GM12873 (cell line): ENCODE measurements around the gene TP53I3.

Source experiments
- TF ChIP-seq, protein P1 (sequence below): IDR thresholded peaks from 2 replicates; pipeline ENCODE4 v1.5.1; 2012; ENCODE audit warnings: low read depth, mild to moderate bottlenecking, moderate library complexity, low read length, control low read depth; ENCODE audit not compliant: insufficient read depth; ENCODE audit errors: missing control alignments

The TP53I3 gene

DNA sequence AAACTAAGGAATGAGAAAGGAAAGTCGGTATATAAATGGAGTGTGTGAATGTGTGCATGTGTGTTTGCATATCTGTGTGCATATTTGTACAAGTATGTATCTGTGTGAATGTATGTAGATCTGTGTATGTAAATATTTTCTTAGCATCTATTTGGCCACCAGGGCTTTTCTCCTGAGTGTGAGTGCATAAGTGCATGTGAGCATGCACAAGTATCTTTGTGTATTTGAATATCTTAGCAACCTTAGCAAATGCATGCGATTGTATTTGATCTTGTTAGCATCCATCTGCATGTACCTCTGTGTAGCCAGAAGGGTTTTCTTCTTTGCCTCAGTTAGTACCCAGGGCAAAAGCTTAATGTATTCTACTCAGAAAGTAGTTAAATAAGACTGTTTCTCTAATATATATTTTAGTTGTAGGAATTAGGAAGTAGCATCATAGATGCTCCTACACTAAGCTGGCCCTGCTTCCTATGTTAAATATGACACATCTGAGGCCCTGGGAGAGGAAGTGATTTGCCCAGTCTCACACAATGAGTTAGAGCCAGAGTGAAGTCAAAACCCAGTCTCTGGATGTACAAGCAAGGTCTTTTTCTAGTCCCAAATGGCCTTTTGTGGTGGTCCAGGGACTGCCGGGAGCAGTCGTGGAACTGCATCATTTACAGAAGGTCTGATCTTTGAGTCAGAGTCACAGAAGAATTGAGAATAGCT, 25.9 kb downstream of the TP53I3 start:
- TF ChIP-seq, protein P1, sequence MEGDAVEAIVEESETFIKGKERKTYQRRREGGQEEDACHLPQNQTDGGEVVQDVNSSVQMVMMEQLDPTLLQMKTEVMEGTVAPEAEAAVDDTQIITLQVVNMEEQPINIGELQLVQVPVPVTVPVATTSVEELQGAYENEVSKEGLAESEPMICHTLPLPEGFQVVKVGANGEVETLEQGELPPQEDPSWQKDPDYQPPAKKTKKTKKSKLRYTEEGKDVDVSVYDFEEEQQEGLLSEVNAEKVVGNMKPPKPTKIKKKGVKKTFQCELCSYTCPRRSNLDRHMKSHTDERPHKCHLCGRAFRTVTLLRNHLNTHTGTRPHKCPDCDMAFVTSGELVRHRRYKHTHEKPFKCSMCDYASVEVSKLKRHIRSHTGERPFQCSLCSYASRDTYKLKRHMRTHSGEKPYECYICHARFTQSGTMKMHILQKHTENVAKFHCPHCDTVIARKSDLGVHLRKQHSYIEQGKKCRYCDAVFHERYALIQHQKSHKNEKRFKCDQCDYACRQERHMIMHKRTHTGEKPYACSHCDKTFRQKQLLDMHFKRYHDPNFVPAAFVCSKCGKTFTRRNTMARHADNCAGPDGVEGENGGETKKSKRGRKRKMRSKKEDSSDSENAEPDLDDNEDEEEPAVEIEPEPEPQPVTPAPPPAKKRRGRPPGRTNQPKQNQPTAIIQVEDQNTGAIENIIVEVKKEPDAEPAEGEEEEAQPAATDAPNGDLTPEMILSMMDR, result no peak

GRCh38 chr2:24055750-24056149, 28.9 kb downstream of the TP53I3 start:
- TF ChIP-seq, protein P1, result no peak

GRCh38 chr2:24054366-24055010, 30.1 kb downstream of the TP53I3 start:
- TF ChIP-seq, protein P1, result no peak

- TF ChIP-seq, protein P1, result no peak
Observed at GRCh38 chr2:24052951-24053350, 31.7 kb downstream of the TP53I3 start.

DNA sequence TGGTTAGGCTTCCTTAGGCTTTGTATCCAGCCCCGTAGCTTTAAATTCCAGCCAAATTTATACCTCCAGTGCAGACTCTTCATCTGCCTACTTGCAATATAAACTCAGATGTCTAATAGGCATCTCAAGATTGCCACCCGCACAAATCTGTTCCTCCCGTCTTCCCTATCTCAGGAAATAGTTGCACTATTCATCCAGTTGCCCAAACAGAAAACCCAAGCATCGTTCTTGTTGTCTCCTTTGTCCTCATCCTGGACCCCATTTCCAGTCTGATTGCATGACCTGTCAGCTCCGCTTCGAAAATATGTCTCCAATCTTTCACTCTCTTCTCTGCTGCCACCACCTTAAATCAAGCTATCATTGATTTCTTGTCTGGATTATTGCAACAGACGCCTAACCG, 32.8 kb downstream of the TP53I3 start:
- TF ChIP-seq, protein P1, result no peak

DNA sequence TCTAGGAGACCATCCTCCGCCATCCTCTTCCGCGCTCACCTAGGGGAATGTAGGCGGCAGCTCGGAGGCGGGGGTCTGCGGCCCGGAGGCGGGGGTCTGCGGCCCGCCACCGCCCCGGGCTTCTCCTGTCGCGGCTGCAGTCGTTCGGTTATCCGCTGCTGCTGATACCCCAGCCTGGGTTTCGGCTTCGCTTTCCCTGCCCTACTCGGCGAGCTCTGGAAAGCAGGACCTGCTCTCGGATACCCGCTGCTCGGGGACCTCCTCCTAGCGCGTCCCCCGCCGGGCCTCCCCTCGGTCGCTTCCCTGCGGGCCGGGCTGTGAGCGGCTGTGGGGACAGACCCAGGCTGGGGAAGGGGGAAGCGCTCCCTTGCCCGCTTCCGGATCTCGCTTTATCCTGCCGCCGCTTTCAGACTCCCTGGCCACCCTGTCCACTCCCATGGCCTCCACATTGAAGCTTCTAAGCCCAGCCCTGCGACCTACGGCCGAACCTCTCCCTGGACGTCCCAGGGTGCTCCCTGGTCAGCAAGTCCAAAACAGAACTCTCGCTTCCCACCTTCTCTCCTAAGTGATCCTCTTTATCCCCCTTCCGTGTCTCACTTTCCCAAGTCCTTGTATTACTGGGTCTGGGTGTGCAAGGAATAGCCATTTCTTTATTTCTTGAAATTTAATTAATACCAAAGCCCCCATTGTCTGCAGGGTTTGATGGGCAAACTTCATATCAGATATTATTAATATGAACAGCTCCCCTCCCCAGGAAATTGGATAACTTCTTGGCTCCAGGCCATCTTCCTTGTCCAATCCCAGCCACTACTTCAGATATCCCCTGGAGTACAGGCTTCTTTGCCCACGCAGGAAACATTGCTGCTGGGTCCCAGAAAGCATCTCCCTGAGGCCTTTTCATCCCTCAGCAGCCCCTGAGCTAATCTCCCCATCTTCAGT, 34.3 kb downstream of the TP53I3 start:
- TF ChIP-seq, protein P1, result no peak
